Activated CD8-positive, alpha-beta memory T cell treated with anti-CD3 and anti-CD28 coated beads, Interleukin-2, amount 50 U/mL, for 1 hour (primary cell): ENCODE data around the gene SORCS2.
"Not testable (repeated sequence)": the region's sequence is repeated elsewhere in the genome, so short reads cannot be mapped to it uniquely, and the experiment has no call there.

Experiments
- DNase-seq: peaks from one replicate; pipeline ENCODE4 v3.0.0-alpha.2; 2020; ENCODE audit errors: extremely low read depth

The SORCS2 gene

GRCh38 chr4:7584098-7584497 is 391.8 kb downstream of the SORCS2 start:
- DNase-seq, result no peak

GRCh38 chr4:7584606-7585159 is 392.3 kb downstream of the SORCS2 start:
- no peak for DNase-seq

- no peak for DNase-seq
Observed at GRCh38 chr4:7585768-7586167, 393.4 kb downstream of the SORCS2 start.

GRCh38 chr4:7587433-7588405 is 395.4 kb downstream of the SORCS2 start:
- DNase-seq, result no peak

GRCh38 chr4:7590189-7590588 is 397.9 kb downstream of the SORCS2 start:
- no peak for DNase-seq

- no peak for DNase-seq
Observed at GRCh38 chr4:7590899-7591298, 398.6 kb downstream of the SORCS2 start.

GRCh38 chr4:7591409-7592053 is 399.2 kb downstream of the SORCS2 start:
- no peak for DNase-seq

- DNase-seq, result no peak
Observed at GRCh38 chr4:7593646-7594412, 401.5 kb downstream of the SORCS2 start.

- no peak for DNase-seq
Observed at GRCh38 chr4:7595934-7596461, 403.7 kb downstream of the SORCS2 start.

- DNase-seq, result no peak
Observed at GRCh38 chr4:7596918-7597606, 404.7 kb downstream of the SORCS2 start.

GRCh38 chr4:7598939-7599790 is 406.8 kb downstream of the SORCS2 start:
- no peak for DNase-seq

GRCh38 chr4:7600247-7600646 is 407.9 kb downstream of the SORCS2 start:
- DNase-seq, result no peak

GRCh38 chr4:7602166-7602565 is 409.8 kb downstream of the SORCS2 start:
- not testable (repeated sequence) for DNase-seq

- no peak for DNase-seq
Observed at GRCh38 chr4:7607156-7607910, 415.0 kb downstream of the SORCS2 start.

GRCh38 chr4:7608046-7608445 is 415.7 kb downstream of the SORCS2 start:
- DNase-seq, result no peak

- DNase-seq, result no peak
Observed at GRCh38 chr4:7609316-7609715, 417.0 kb downstream of the SORCS2 start.

GRCh38 chr4:7610022-7610670 is 417.8 kb downstream of the SORCS2 start:
- no peak for DNase-seq

- DNase-seq, result no peak
Observed at GRCh38 chr4:7610841-7611240, 418.5 kb downstream of the SORCS2 start.
